HEK293 (cell line): ENCODE measurements around the gene HOMER1.

Experiments used
- YY1 ChIP-seq: fragments of 450-650 bp; formaldehyde crosslinking; IDR thresholded peaks from 2 replicates; pipeline ENCODE4 v1.5.1; 2018; ENCODE audit warnings: missing biosample characterization, missing genetic modification characterization
- ZNF16 ChIP-seq: fragments of 450-650 bp; formaldehyde crosslinking; IDR thresholded peaks from 2 replicates; pipeline ENCODE4 v1.5.1; 2016; ENCODE audit warnings: low read depth, missing biosample characterization, missing genetic modification characterization
- ZNF530 ChIP-seq: fragments of 450-650 bp; formaldehyde crosslinking; IDR thresholded peaks from 2 replicates; pipeline ENCODE4 v1.5.1; 2016; ENCODE audit warnings: low read depth, missing biosample characterization, missing genetic modification characterization

GRCh38 chr5:79330071-79330470, 183.9 kb downstream of the HOMER1 start:
- TF ChIP-seq ZNF530 (tag by site-specific recombination) (no peak), ZNF16 (tag by site-specific recombination) (no peak), YY1 (tag by site-specific recombination) (no peak)
